ENCODE results near the gene LSM3.

DNA sequence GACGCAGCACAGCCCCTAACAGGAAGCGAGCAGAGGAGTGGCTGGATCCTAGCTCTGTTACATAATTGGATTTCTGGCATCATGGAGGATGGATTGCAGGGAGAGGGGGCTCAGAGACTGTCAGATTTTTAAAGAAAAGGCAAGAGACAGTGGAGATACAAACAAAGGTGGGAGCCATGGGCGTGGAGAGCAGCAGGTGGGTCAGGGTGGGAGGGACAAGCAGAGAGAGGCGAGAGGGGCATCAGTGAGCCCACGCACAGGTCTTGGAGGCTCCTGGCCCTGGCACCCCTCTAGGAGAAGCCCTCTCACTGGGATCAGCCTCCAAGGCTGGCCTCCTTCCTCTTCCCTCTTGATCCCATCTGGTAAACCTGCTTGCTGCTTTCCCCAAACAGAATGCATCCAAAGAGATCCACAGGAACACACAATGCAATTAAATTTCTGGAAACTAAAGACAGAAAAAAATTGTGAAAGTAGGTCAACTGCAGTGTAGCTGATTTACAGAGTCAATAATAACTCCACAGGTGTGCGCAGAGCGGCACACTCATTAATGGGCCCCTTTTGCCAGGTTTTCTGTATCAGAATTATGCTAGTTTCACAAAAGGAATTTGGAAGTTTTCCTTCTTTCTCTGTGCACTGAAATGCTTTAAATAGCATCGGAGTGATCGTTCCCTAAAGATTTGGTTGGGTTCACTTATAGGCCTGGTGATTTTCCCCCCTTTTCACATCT lies 66.1 kb downstream of the LSM3 start:
- TF ChIP-seq, protein P1, sequence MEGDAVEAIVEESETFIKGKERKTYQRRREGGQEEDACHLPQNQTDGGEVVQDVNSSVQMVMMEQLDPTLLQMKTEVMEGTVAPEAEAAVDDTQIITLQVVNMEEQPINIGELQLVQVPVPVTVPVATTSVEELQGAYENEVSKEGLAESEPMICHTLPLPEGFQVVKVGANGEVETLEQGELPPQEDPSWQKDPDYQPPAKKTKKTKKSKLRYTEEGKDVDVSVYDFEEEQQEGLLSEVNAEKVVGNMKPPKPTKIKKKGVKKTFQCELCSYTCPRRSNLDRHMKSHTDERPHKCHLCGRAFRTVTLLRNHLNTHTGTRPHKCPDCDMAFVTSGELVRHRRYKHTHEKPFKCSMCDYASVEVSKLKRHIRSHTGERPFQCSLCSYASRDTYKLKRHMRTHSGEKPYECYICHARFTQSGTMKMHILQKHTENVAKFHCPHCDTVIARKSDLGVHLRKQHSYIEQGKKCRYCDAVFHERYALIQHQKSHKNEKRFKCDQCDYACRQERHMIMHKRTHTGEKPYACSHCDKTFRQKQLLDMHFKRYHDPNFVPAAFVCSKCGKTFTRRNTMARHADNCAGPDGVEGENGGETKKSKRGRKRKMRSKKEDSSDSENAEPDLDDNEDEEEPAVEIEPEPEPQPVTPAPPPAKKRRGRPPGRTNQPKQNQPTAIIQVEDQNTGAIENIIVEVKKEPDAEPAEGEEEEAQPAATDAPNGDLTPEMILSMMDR (conservative IDR thresholded peaks at IDR 0.05; ENCODE audit: low read length), result no peak
- no peak for TF ChIP-seq EZH2phosphoT487 (IDR thresholded peaks at IDR 0.05; ENCODE audit: borderline replicate concordance, low read depth, low read length)
